Mesodermal cell (in vitro differentiated cells): ENCODE data around the gene ACOXL.

ENCODE experiments used
- H3K27ac ChIP-seq: 2 replicates; pipeline ENCODE4 v1.7.0; 2013; ENCODE audit warnings: mild to moderate bottlenecking, low read depth, low read length, moderate library complexity; ENCODE audit not compliant: severe bottlenecking
- H3K36me3 ChIP-seq: 2 replicates; pipeline ENCODE4 v1.7.1; 2013; ENCODE audit warnings: mild to moderate bottlenecking, low read length, moderate library complexity; ENCODE audit not compliant: control insufficient read depth, insufficient read depth
- H3K4me1 ChIP-seq: one replicate; pipeline ENCODE4 v1.7.1; 2013; ENCODE audit warnings: mild to moderate bottlenecking, low read length; ENCODE audit not compliant: insufficient read depth, control insufficient read depth, poor library complexity, severe bottlenecking
- H3K4me3 ChIP-seq: 2 replicates; pipeline ENCODE4 v1.7.0; 2013; ENCODE audit warnings: low read length, control low read depth, mild to moderate bottlenecking; ENCODE audit not compliant: insufficient read depth, poor library complexity, severe bottlenecking; ENCODE audit errors: extremely low read depth
- H3K9me3 ChIP-seq: 2 replicates; pipeline ENCODE4 v1.7.1; 2013; ENCODE audit warnings: mild to moderate bottlenecking, low read length, moderate library complexity; ENCODE audit not compliant: control insufficient read depth
- WGBS, 2 experiments: methylation state at CpG; one replicate each; pipeline ENCODE4 v1.1.5; 2013; ENCODE audit warnings: missing lambda C conversion rate in 2 of 2; ENCODE audit not compliant: insufficient coverage in 2 of 2; 5-methylcytosine and 5-hydroxymethylcytosine counted together

ACOXL gene

GRCh38 chr2:110812726-110813645 is 80.6 kb downstream of the ACOXL start:
- Histone ChIP-seq H3K9me3 (no peaks in the 10 kb centered on the region), H3K27ac (no peak overlapping the region), H3K4me1 (no peaks in the 10 kb centered on the region), H3K4me3 (no peak overlapping the region), H3K36me3 (no peaks in the 10 kb centered on the region)
- 93 to 94% methylated on average over 11 to 12 of the region's 12 CpGs for WGBS, 2 experiments

DNA sequence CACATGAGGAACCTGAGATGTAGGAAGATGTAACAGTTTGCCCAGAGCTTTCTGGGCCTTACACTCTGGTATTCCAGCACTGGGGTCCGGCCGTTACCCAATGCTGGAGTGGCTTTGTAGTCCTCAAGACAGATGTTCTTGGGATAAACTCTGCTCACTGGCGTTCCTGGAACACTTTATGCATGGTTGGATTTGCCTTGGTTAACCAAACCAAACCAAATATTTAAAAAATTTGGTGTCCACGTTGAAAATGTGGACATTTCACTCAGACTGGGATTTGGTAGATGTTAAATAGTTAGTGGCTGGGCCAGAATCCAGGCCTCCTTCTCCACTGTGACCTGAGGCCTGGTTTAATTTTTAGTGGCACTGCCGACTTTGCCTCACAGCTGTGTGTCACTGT is 81.5 kb downstream of the ACOXL start:
- no peaks in the 10 kb centered on the region for H3K4me1 ChIP-seq
- 77 to 87% methylated on average over 2 to 3 of the region's 5 CpGs for whole genome bisulfite sequencing, 2 experiments

GRCh38 chr2:110815938-110816337 is 83.6 kb downstream of the ACOXL start:
- WGBS, 2 experiments, result 78 to 83% methylated on average over 1 of the region's 1 CpG
- Histone ChIP-seq H3K4me1 (no peaks in the 10 kb centered on the region), H3K4me3 (no peak overlapping the region), H3K9me3 (no peaks in the 10 kb centered on the region), H3K36me3 (no peaks in the 10 kb centered on the region), H3K27ac (no peak overlapping the region)

More for the DNA sequence above, 81.5 kb downstream of the ACOXL start:
- H3K9me3 ChIP-seq, result no peaks in the 10 kb centered on the region
- no peak overlapping the region for H3K27ac ChIP-seq
- no peak overlapping the region for H3K4me3 ChIP-seq
- H3K36me3 ChIP-seq, result no peaks in the 10 kb centered on the region

GRCh38 chr2:110816404-110817365 is 84.3 kb downstream of the ACOXL start:
- no peaks in the 10 kb centered on the region for H3K9me3 ChIP-seq
- WGBS, 2 experiments, result 75 to 81% methylated on average over 10 to 12 of the region's 12 CpGs
- no peaks in the 10 kb centered on the region for H3K36me3 ChIP-seq
- no peaks in the 10 kb centered on the region for H3K4me1 ChIP-seq
- H3K4me3 ChIP-seq, result no peak overlapping the region
- H3K27ac ChIP-seq, result no peak overlapping the region

- Histone ChIP-seq H3K4me3 (no peak overlapping the region), H3K9me3 (peaks cover 4% of the 10 kb centered on the region), H3K36me3 (no peaks in the 10 kb centered on the region), H3K4me1 (no peaks in the 10 kb centered on the region), H3K27ac (no peak overlapping the region)
- 80 to 93% methylated on average over 7 to 8 of the region's 8 CpGs for WGBS, 2 experiments
Measured at GRCh38 chr2:110818767-110819481, 86.6 kb downstream of the ACOXL start.

DNA sequence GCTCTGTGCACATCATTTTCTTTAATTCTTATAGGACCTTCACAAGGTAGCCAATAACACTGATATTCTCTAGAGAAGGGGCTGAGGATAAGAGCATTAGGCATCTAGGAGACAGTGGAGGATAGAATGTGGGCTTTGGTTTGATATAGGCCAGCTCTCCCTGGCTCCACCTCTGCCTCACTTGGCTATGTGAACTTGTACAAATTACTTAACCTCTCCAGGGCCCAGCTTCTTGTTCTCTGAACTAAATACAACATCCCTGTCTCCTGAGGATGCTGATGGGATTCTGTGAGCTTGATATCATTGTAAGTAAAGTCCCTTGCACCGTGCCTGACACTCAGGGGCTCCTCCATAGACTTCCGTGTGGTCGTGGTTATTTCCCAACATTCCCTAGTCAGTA is 87.3 kb downstream of the ACOXL start:
- no peaks in the 10 kb centered on the region for H3K4me1 ChIP-seq
- no peak overlapping the region for H3K27ac ChIP-seq
- no peak overlapping the region for H3K4me3 ChIP-seq
- H3K9me3 ChIP-seq, result peaks cover 4% of the 10 kb centered on the region
- H3K36me3 ChIP-seq, result no peaks in the 10 kb centered on the region
- 100% methylated on average over 1 of the region's 3 CpGs; no CpG with 5 or more reads in 1 of the 2 experiments for WGBS, 2 experiments

DNA sequence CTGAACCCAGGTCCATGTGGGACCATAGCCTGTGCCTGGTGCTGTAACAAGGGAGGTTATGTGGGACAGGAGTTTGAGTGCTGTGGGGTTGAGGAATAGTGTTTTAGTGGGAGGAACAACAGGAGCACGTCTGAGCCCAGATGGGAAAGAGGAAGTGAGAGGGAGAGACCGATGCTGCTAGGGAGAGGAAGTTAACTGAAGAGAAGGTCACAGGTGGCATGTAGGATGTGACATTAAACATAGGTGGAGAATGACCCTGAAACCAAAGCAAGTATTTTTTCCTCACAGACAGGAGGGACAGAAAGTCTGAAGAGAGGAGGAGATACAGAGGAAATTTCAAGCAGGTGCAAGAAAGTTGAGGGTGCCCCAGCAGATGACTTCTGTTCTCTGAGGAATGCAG is 87.8 kb downstream of the ACOXL start:
- 88% methylated on average over 2 of the region's 2 CpGs for WGBS, 2 experiments
- H3K27ac ChIP-seq, result no peak overlapping the region
- H3K4me3 ChIP-seq, result no peak overlapping the region
- H3K36me3 ChIP-seq, result no peaks in the 10 kb centered on the region
- no peaks in the 10 kb centered on the region for H3K4me1 ChIP-seq
- peaks cover 4% of the 10 kb centered on the region for H3K9me3 ChIP-seq

GRCh38 chr2:110823165-110823564 is 90.8 kb downstream of the ACOXL start:
- Histone ChIP-seq H3K4me1 (no peaks in the 10 kb centered on the region), H3K27ac (no peak overlapping the region), H3K4me3 (no peak overlapping the region), H3K9me3 (peaks cover 4% of the 10 kb centered on the region), H3K36me3 (no peaks in the 10 kb centered on the region)
- WGBS, 2 experiments, result 92 to 93% methylated on average over 2 of the region's 3 CpGs

DNA sequence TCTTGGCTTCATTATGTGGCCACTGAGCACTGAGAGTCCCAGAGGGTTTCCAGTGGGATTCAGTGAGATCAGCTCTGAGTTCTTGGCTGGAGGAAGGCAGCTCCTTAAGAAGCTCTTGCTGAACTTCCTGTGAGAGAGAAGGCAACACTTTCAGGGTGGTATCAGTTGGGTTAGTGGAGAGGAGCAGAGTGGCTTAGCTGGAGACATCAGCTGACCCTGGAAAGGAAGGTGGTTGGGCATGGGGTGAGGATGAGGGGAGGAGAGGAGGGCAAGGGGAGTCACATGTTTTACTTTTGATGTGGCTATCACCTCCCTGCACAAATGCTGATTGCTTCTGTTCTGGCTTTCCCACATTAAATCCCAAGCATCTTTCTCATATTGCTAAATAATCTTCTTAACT is 95.1 kb downstream of the ACOXL start:
- no peak overlapping the region for H3K27ac ChIP-seq
- no peaks in the 10 kb centered on the region for H3K4me1 ChIP-seq
- no peaks in the 10 kb centered on the region for H3K36me3 ChIP-seq
- H3K9me3 ChIP-seq, result peaks cover 4% of the 10 kb centered on the region
- H3K4me3 ChIP-seq, result no peak overlapping the region

- Histone ChIP-seq H3K9me3 (peaks cover under 1% of the 10 kb centered on the region), H3K4me1 (no peaks in the 10 kb centered on the region), H3K4me3 (no peak overlapping the region), H3K27ac (no peak overlapping the region), H3K36me3 (no peaks in the 10 kb centered on the region)
- WGBS, 2 experiments, result 92 to 93% methylated on average over 6 of the region's 6 CpGs
Measured at GRCh38 chr2:110828330-110828729, 96.0 kb downstream of the ACOXL start.
